ENCODE measurements around the gene NFKBIA. TPM values are rescaled to one million over a fixed set of nuclear protein-coding genes. Genes with fewer than 3 reads are reported as not detected.
A peak's percentile ranks its signal among the peaks of the same experiment; 100 is the strongest.

NFKBIA gene
- total RNA-seq, 2 donors from 2014 or later, result 366 to 378 TPM

GRCh38 chr14:35409595-35409994, 5.0 kb upstream of the NFKBIA start:
- DNase-seq (ENCODE audit: low spot score), result no peak
- H3K27ac ChIP-seq, result no peak overlapping the region

GRCh38 chr14:35408026-35408425, 3.5 kb upstream of the NFKBIA start:
- no peaks in the 10 kb centered on the region for H3K9me3 ChIP-seq
- TF ChIP-seq, protein P1, sequence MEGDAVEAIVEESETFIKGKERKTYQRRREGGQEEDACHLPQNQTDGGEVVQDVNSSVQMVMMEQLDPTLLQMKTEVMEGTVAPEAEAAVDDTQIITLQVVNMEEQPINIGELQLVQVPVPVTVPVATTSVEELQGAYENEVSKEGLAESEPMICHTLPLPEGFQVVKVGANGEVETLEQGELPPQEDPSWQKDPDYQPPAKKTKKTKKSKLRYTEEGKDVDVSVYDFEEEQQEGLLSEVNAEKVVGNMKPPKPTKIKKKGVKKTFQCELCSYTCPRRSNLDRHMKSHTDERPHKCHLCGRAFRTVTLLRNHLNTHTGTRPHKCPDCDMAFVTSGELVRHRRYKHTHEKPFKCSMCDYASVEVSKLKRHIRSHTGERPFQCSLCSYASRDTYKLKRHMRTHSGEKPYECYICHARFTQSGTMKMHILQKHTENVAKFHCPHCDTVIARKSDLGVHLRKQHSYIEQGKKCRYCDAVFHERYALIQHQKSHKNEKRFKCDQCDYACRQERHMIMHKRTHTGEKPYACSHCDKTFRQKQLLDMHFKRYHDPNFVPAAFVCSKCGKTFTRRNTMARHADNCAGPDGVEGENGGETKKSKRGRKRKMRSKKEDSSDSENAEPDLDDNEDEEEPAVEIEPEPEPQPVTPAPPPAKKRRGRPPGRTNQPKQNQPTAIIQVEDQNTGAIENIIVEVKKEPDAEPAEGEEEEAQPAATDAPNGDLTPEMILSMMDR (IDR thresholded peaks at IDR 0.05), result no peak
- H3K4me3 ChIP-seq, result no peak overlapping the region
- H3K27me3 ChIP-seq (replicated peaks; ENCODE audit: insufficient read depth), result no peaks in the 10 kb centered on the region
- ATAC-seq (ENCODE audit: insufficient number of reproducible peaks, low FRiP score, low read depth), result no peak
- H3K4me1 ChIP-seq (ENCODE audit: control insufficient read depth in 1 of 2, low read depth in 2 of 2), result peaks cover 14 to 16% of the 10 kb centered on the region in 2 donors
- H3K27ac ChIP-seq, result no peak overlapping the region
- DNase-seq (ENCODE audit: low spot score), result no peak
- peaks cover 6% of the 10 kb centered on the region for H3K36me3 ChIP-seq

More at GRCh38 chr14:35409595-35409994, 5.0 kb upstream of the NFKBIA start:
- H3K4me3 ChIP-seq, result no peak overlapping the region
- H3K36me3 ChIP-seq, result no peaks in the 10 kb centered on the region
- TF ChIP-seq, protein P1 (IDR thresholded peaks at IDR 0.05), result no peak
- no peak for ATAC-seq (ENCODE audit: insufficient number of reproducible peaks, low FRiP score, low read depth)
- no peaks in the 10 kb centered on the region for H3K27me3 ChIP-seq (replicated peaks; ENCODE audit: insufficient read depth)
- H3K4me1 ChIP-seq (ENCODE audit: control insufficient read depth in 1 of 2, low read depth in 2 of 2), result peaks cover 24 to 29% of the 10 kb centered on the region in 2 donors
- H3K9me3 ChIP-seq, result no peaks in the 10 kb centered on the region

- H3K9me3 ChIP-seq, result no peaks in the 10 kb centered on the region
- H3K4me3 ChIP-seq, result no peak overlapping the region
- no peak overlapping the region for H3K27ac ChIP-seq
- no peak for ATAC-seq (ENCODE audit: insufficient number of reproducible peaks, low FRiP score, low read depth)
- peaks cover 14% of the 10 kb centered on the region for H3K36me3 ChIP-seq
- H3K27me3 ChIP-seq (replicated peaks; ENCODE audit: insufficient read depth), result no peaks in the 10 kb centered on the region
- peaks cover 14 to 16% of the 10 kb centered on the region in 2 donors for H3K4me1 ChIP-seq (ENCODE audit: control insufficient read depth in 1 of 2, low read depth in 2 of 2)
- TF ChIP-seq, protein P1 (IDR thresholded peaks at IDR 0.05), result no peak
- DNase-seq (ENCODE audit: low spot score), result no peak
These were observed 2.7 kb upstream of the NFKBIA start for GRCh38 chr14:35407306-35407630.

- H3K36me3 ChIP-seq, result peaks cover 19% of the 10 kb centered on the region
- H3K27me3 ChIP-seq (replicated peaks; ENCODE audit: insufficient read depth), result no peaks in the 10 kb centered on the region
- H3K9me3 ChIP-seq, result no peaks in the 10 kb centered on the region
- H3K4me1 ChIP-seq (ENCODE audit: control insufficient read depth in 1 of 2, low read depth in 2 of 2), result peaks cover 14 to 17% of the 10 kb centered on the region in 2 donors
- H3K27ac ChIP-seq, result peak overlapping the region in 1 of 2 donors; percentile 99
- H3K4me3 ChIP-seq, result no peak overlapping the region
- ATAC-seq (ENCODE audit: insufficient number of reproducible peaks, low FRiP score, low read depth) (no peak), DNase-seq (ENCODE audit: low spot score) (no peak)
- TF ChIP-seq, protein P1 (IDR thresholded peaks at IDR 0.05), result peak; percentile 83
These were observed 2.2 kb upstream of the NFKBIA start for GRCh38 chr14:35406506-35407305.

DNA sequence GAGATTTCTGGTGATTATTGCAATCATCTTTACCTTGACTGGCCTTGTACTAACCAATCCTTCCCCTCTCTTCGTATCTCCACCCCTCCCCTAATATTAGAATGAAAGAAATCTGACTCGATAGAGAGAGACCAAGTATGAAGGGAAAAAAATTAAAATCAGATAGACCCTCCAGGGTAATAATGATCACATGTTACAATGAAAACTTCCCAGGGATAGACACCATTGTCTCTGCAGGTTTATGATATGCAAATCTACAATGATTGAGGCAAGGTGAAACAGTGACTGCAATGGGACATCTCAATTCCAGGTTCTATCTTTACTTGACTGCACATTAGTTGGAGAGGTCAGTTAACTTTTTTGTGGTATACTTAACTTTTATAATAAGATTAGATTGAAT, 1.5 kb upstream of the NFKBIA start:
- DNase-seq (ENCODE audit: low spot score) (no peak), ATAC-seq (ENCODE audit: insufficient number of reproducible peaks, low FRiP score, low read depth) (no peak)
- H3K27me3 ChIP-seq (replicated peaks; ENCODE audit: insufficient read depth), result no peaks in the 10 kb centered on the region
- TF ChIP-seq, protein P1 (IDR thresholded peaks at IDR 0.05), result no peak
- no peaks in the 10 kb centered on the region for H3K9me3 ChIP-seq
- peaks cover 25% of the 10 kb centered on the region for H3K36me3 ChIP-seq
- peaks cover 20 to 23% of the 10 kb centered on the region in 2 donors for H3K4me1 ChIP-seq (ENCODE audit: control insufficient read depth in 1 of 2, low read depth in 2 of 2)
- peak overlapping the region; percentile 98 to 99 for H3K27ac ChIP-seq
- H3K4me3 ChIP-seq, result peak overlapping the region; percentile 88
